HEK293 (cell line): ENCODE measurements around the gene GSG1L.

Experiments
- CTCF ChIA-PET: fragments of 350-600 bp; formaldehyde crosslinking; extraction: SDS; loops from one replicate; lab custom pipeline; 2021; ENCODE audit warnings: antibody characterized with exemption; lab: Yijun Ruan, JAX
- POLR2A ChIA-PET: fragments of 300-600 bp; formaldehyde crosslinking; extraction: SDS; loops from one replicate; lab custom pipeline; 2020; ENCODE audit warnings: antibody characterized with exemption, inconsistent platforms; lab: Yijun Ruan, JAX
- H3K27ac ChIP-seq: fragments of 200-500 bp; sonication (Bioruptor generic); 2 replicates; pipeline ENCODE4 v1.5.1; 2014; ENCODE audit warnings: low read depth, low read length, control low read depth, inconsistent platforms; ENCODE audit errors: extremely low read depth
- H3K36me3 ChIP-seq, 2 experiments: fragments of 200-500 bp in 1 of 2; sonication (Bioruptor generic) in 1 of 2; 1 replicate in 1 of 2; 2 replicates in 1 of 2; pipeline ENCODE4 v1.5.1; 2014 to 2017; ENCODE audit warnings: inconsistent platforms in 2 of 2, low read length in 2 of 2; ENCODE audit not compliant: control insufficient read depth in 2 of 2, insufficient read depth in 1 of 2
- H3K4me1 ChIP-seq: fragments of 200-500 bp; sonication (Bioruptor generic); 2 replicates; pipeline ENCODE4 v1.5.1; 2014; ENCODE audit warnings: mild to moderate bottlenecking, low read length, inconsistent platforms; ENCODE audit not compliant: control insufficient read depth, insufficient read depth
- H3K4me3 ChIP-seq: 2 replicates; pipeline ENCODE4 v1.5.1; 2011; ENCODE audit warnings: low read depth, mild to moderate bottlenecking, control low read depth, low read length, moderate library complexity
- H3K9me3 ChIP-seq: fragments of 200-500 bp; sonication (Bioruptor generic); 2 replicates; pipeline ENCODE4 v1.5.1; 2014; ENCODE audit warnings: low read depth, low read length, inconsistent platforms; ENCODE audit not compliant: control insufficient read depth, insufficient read depth
- GLIS1 ChIP-seq: fragments of 450-650 bp; formaldehyde crosslinking; IDR thresholded peaks from 2 replicates; pipeline ENCODE4 v1.5.1; 2016; ENCODE audit warnings: missing biosample characterization, missing genetic modification characterization
- IKZF3 ChIP-seq: fragments of 450-650 bp; IDR thresholded peaks from 2 replicates; pipeline ENCODE4 v1.5.0; 2018; ENCODE audit warnings: missing biosample characterization, mild to moderate bottlenecking, missing genetic modification characterization, moderate library complexity
- KLF1 ChIP-seq: fragments of 450-650 bp; formaldehyde crosslinking; IDR thresholded peaks from 2 replicates; pipeline ENCODE4 v1.5.1; 2016; ENCODE audit warnings: missing biosample characterization, missing genetic modification characterization
- MEIS1 ChIP-seq: sonication (generic); formaldehyde crosslinking; IDR thresholded peaks from 2 replicates; pipeline ENCODE4 v1.8.1; 2022; ENCODE audit warnings: missing genetic modification reagents, mild to moderate bottlenecking, borderline replicate concordance
- SP2 ChIP-seq: fragments of 450-650 bp; formaldehyde crosslinking; IDR thresholded peaks from 2 replicates; pipeline ENCODE4 v1.5.1; 2016; ENCODE audit warnings: missing biosample characterization, missing genetic modification characterization
- YY1 ChIP-seq: fragments of 450-650 bp; formaldehyde crosslinking; IDR thresholded peaks from 2 replicates; pipeline ENCODE4 v1.5.1; 2018; ENCODE audit warnings: missing biosample characterization, missing genetic modification characterization
- ZBTB44 ChIP-seq: fragments of 450-650 bp; IDR thresholded peaks from 2 replicates; pipeline ENCODE4 v1.5.1; 2018; ENCODE audit warnings: missing biosample characterization, mild to moderate bottlenecking, missing genetic modification characterization
- ZEB2 ChIP-seq: fragments of 450-650 bp; formaldehyde crosslinking; IDR thresholded peaks from 2 replicates; pipeline ENCODE4 v1.5.1; 2016; ENCODE audit warnings: missing biosample characterization, missing genetic modification characterization
- ZNF202 ChIP-seq: fragments of 450-650 bp; formaldehyde crosslinking; IDR thresholded peaks from 2 replicates; pipeline ENCODE4 v1.5.1; 2016; ENCODE audit warnings: missing biosample characterization, missing genetic modification characterization, borderline replicate concordance
- ZNF248 ChIP-seq: fragments of 450-650 bp; formaldehyde crosslinking; IDR thresholded peaks from 2 replicates; pipeline ENCODE4 v1.5.1; 2017; ENCODE audit warnings: missing biosample characterization, missing genetic modification characterization
- ZNF292 ChIP-seq: fragments of 450-650 bp; formaldehyde crosslinking; IDR thresholded peaks from 2 replicates; pipeline ENCODE4 v1.5.1; 2016; ENCODE audit warnings: low read depth, missing biosample characterization, missing genetic modification characterization, borderline replicate concordance
- ZNF335 ChIP-seq: fragments of 450-650 bp; formaldehyde crosslinking; conservative IDR thresholded peaks from 2 replicates; pipeline ENCODE4 v1.5.1; 2016; ENCODE audit warnings: missing biosample characterization, missing genetic modification characterization
- ZNF362 ChIP-seq: fragments of 450-650 bp; formaldehyde crosslinking; IDR thresholded peaks from 2 replicates; pipeline ENCODE4 v1.5.1; 2016; ENCODE audit warnings: missing biosample characterization, missing genetic modification characterization
- ZNF366 ChIP-seq: fragments of 450-650 bp; formaldehyde crosslinking; conservative IDR thresholded peaks from 2 replicates; pipeline ENCODE4 v1.5.1; 2016; ENCODE audit warnings: missing biosample characterization, missing genetic modification characterization
- ZNF544 ChIP-seq: fragments of 450-650 bp; formaldehyde crosslinking; IDR thresholded peaks from 2 replicates; pipeline ENCODE4 v1.5.0; 2017; ENCODE audit warnings: missing biosample characterization, missing genetic modification characterization
- ZNF560 ChIP-seq: fragments of 450-650 bp; formaldehyde crosslinking; IDR thresholded peaks from 2 replicates; pipeline ENCODE4 v1.5.1; 2017; ENCODE audit warnings: missing biosample characterization, missing genetic modification characterization, borderline replicate concordance
- ZNF596 ChIP-seq: fragments of 450-650 bp; IDR thresholded peaks from 2 replicates; pipeline ENCODE4 v1.5.0; 2018; ENCODE audit warnings: missing biosample characterization, mild to moderate bottlenecking, missing genetic modification characterization, moderate library complexity
- ZNF610 ChIP-seq: fragments of 450-650 bp; formaldehyde crosslinking; IDR thresholded peaks from 2 replicates; pipeline ENCODE4 v1.5.1; 2016; ENCODE audit warnings: missing biosample characterization, missing genetic modification characterization, borderline replicate concordance
- ZNF76 ChIP-seq: fragments of 450-650 bp; formaldehyde crosslinking; IDR thresholded peaks from 2 replicates; pipeline ENCODE4; 2016; ENCODE audit warnings: low read depth, missing biosample characterization, missing genetic modification characterization, borderline replicate concordance
- TF ChIP-seq, protein P1 (sequence below): fragments of 450-650 bp; formaldehyde crosslinking; conservative IDR thresholded peaks from 2 replicates; pipeline ENCODE4 v1.5.1; 2016; ENCODE audit warnings: low read depth, missing biosample characterization, missing genetic modification characterization
- TF ChIP-seq, protein P2 (sequence below): fragments of 450-650 bp; formaldehyde crosslinking; IDR thresholded peaks from 2 replicates; pipeline ENCODE4 v1.5.1; 2016; ENCODE audit warnings: missing biosample characterization, missing genetic modification characterization
- TF ChIP-seq, protein P3 (sequence below): fragments of 450-650 bp; formaldehyde crosslinking; IDR thresholded peaks from 2 replicates; pipeline ENCODE4 v1.5.1; 2016; ENCODE audit warnings: missing biosample characterization, missing genetic modification characterization

GSG1L gene

DNA sequence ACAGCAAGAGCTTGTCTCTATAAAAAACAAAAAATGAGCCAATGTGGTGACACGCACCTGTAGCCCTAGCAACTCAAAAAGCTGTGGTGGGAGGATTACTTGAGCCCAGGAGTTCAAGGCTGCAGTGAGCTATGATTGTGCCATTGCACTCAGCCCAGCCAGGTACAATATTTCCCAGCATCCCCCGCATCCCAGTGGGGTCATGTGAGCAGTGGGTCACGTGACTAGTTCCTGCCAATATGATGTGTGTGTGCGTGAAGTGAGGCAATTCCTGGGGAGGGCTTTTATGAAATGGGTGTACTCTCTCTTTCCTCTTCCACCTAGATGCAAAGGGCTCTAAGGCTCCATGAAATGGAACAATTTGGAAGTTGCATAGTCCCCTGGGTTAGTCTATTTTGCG lies 81.3 kb downstream of the GSG1L start:
- Histone ChIP-seq H3K4me1 (no peaks in the 10 kb centered on the region), H3K9me3 (no peaks in the 10 kb centered on the region), H3K27ac (no peak overlapping the region), H3K36me3 (no peaks in the 10 kb centered on the region), H3K4me3 (no peak overlapping the region)
- TF ChIP-seq, protein P1, sequence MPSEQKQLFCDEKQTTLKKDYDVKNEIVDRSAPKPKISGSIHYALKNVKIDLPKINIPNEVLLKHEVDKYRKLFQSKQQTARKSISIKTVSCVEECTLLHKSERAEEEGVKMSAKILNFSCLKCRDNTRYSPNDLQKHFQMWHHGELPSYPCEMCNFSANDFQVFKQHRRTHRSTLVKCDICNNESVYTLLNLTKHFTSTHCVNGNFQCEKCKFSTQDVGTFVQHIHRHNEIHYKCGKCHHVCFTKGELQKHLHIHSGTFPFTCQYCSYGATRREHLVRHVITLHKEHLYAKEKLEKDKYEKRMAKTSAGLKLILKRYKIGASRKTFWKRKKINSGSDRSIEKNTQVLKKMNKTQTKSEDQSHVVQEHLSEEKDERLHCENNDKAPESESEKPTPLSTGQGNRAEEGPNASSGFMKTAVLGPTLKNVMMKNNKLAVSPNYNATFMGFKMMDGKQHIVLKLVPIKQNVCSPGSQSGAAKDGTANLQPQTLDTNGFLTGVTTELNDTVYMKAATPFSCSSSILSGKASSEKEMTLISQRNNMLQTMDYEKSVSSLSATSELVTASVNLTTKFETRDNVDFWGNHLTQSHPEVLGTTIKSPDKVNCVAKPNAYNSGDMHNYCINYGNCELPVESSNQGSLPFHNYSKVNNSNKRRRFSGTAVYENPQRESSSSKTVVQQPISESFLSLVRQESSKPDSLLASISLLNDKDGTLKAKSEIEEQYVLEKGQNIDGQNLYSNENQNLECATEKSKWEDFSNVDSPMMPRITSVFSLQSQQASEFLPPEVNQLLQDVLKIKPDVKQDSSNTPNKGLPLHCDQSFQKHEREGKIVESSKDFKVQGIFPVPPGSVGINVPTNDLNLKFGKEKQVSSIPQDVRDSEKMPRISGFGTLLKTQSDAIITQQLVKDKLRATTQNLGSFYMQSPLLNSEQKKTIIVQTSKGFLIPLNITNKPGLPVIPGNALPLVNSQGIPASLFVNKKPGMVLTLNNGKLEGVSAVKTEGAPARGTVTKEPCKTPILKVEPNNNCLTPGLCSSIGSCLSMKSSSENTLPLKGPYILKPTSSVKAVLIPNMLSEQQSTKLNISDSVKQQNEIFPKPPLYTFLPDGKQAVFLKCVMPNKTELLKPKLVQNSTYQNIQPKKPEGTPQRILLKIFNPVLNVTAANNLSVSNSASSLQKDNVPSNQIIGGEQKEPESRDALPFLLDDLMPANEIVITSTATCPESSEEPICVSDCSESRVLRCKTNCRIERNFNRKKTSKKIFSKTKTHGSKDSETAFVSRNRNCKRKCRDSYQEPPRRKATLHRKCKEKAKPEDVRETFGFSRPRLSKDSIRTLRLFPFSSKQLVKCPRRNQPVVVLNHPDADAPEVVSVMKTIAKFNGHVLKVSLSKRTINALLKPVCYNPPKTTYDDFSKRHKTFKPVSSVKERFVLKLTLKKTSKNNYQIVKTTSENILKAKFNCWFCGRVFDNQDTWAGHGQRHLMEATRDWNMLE (tag by site-specific recombination) = peak; percentile 21; the same call in 1 of the 2 replicates
- TF ChIP-seq ZNF292 = no peak
- TF ChIP-seq ZNF202 (tag by site-specific recombination) = no peak
- TF ChIP-seq IKZF3 (tag by site-specific recombination) = no peak
- no peak for TF ChIP-seq ZNF366 (tag by site-specific recombination)
- TF ChIP-seq GLIS1 = no peak
- TF ChIP-seq ZNF596 (tag by site-specific recombination) = no peak
- no peak for TF ChIP-seq YY1 (tag by site-specific recombination)
- ChIA-PET CTCF (interaction anchor here (0.8 to 2.8 kb wide), 3 partner anchors 10 to 94 kb away, joined by 3 to 15 read pairs (median 4); no protein-coding TSS in a partner anchor), POLR2A (interaction anchor here (0.6 kb wide), 1 partner anchor 39 kb away, joined by 3 read pairs; no protein-coding TSS in a partner anchor)

GRCh38 chr16:27980919-27981700 lies 82.4 kb downstream of the GSG1L start:
- Histone ChIP-seq H3K36me3 (no peaks in the 10 kb centered on the region), H3K27ac (no peak overlapping the region), H3K9me3 (no peaks in the 10 kb centered on the region), H3K4me3 (no peak overlapping the region), H3K4me1 (no peaks in the 10 kb centered on the region)
- ChIA-PET POLR2A (no interaction called here), CTCF (interaction anchor here (0.6 to 2.8 kb wide), 4 partner anchors 9 to 90 kb away, joined by 3 to 15 read pairs (median 4); no protein-coding TSS in a partner anchor)
- TF ChIP-seq, protein P2, sequence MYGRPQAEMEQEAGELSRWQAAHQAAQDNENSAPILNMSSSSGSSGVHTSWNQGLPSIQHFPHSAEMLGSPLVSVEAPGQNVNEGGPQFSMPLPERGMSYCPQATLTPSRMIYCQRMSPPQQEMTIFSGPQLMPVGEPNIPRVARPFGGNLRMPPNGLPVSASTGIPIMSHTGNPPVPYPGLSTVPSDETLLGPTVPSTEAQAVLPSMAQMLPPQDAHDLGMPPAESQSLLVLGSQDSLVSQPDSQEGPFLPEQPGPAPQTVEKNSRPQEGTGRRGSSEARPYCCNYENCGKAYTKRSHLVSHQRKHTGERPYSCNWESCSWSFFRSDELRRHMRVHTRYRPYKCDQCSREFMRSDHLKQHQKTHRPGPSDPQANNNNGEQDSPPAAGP (tag by site-specific recombination) = no peak
- TF ChIP-seq SP2 (tag by site-specific recombination) = no peak
- TF ChIP-seq ZNF362 (tag by site-specific recombination) = no peak
- no peak for TF ChIP-seq ZNF366 (tag by site-specific recombination)
- TF ChIP-seq ZNF560 (tag by site-specific recombination) = no peak
- no peak for TF ChIP-seq KLF1 (tag by site-specific recombination)
- TF ChIP-seq ZEB2 (tag by site-specific recombination) = no peak
- no peak for TF ChIP-seq ZNF248
- no peak for TF ChIP-seq MEIS1 (CRISPR knock-in tag)
- no peak for TF ChIP-seq ZBTB44 (tag by site-specific recombination)
- TF ChIP-seq ZNF76 (tag by site-specific recombination) = no peak
- no peak for TF ChIP-seq ZNF610 (tag by site-specific recombination)
- TF ChIP-seq ZNF335 (tag by site-specific recombination) = no peak
- TF ChIP-seq, protein P3, sequence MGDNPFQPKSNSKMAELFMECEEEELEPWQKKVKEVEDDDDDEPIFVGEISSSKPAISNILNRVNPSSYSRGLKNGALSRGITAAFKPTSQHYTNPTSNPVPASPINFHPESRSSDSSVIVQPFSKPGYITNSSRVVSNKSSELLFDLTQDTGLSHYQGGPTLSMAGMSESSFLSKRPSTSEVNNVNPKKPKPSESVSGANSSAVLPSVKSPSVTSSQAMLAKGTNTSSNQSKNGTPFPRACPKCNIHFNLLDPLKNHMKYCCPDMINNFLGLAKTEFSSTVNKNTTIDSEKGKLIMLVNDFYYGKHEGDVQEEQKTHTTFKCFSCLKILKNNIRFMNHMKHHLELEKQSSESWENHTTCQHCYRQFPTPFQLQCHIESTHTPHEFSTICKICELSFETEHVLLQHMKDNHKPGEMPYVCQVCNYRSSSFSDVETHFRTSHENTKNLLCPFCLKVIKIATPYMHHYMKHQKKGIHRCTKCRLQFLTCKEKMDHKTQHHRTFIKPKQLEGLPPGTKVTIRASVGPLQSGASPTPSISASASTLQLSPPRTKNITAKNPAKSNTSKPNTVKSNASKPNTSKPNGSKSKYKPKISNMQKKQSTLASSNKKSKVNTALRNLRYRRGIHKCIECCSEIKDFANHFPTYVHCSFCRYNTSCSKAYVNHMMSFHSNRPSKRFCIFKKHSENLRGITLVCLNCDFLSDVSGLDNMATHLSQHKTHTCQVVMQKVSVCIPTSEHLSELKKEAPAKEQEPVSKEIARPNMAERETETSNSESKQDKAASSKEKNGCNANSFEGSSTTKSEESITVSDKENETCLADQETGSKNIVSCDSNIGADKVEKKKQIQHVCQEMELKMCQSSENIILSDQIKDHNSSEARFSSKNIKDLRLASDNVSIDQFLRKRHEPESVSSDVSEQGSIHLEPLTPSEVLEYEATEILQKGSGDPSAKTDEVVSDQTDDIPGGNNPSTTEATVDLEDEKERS (tag by site-specific recombination) = no peak
- TF ChIP-seq ZNF544 (tag by site-specific recombination) = no peak
